Keratinocyte (primary cell): ENCODE measurements around the gene SRPRB. TPM values are rescaled to one million over a fixed set of nuclear protein-coding genes. Genes with fewer than 3 reads are reported as not detected.

Experiments
- DNase-seq: peaks from one replicate; pipeline ENCODE4 v3.0.0-alpha.2; 2011; ENCODE audit warnings: low read depth, missing footprints, low spot score
- FAIRE-seq: peaks from 2 replicates; lab custom pipeline; 2011; peaks lifted over from hg19 to GRCh38; lab: Jason Lieb, UNC
- H2AFZ ChIP-seq: 2 replicates; pipeline ENCODE4 v1.6.0; 2012; ENCODE audit warnings: low read length, control low read depth, inconsistent platforms; ENCODE audit not compliant: control insufficient read depth
- H3K27ac ChIP-seq: 2 replicates; pipeline ENCODE4 v1.5.1; 2011; ENCODE audit warnings: low read length; ENCODE audit not compliant: control insufficient read depth, insufficient read depth
- H3K27me3 ChIP-seq: 3 replicates; pipeline ENCODE4 v1.6.0; 2011; ENCODE audit warnings: low read length; ENCODE audit not compliant: control insufficient read depth, insufficient read depth; ENCODE audit errors: extremely low read depth
- H3K36me3 ChIP-seq, 2 experiments: 2 replicates in 1 of 2; 3 replicates in 1 of 2; pipeline ENCODE4 v1.5.1; 2011; ENCODE audit warnings: low read length in 2 of 2, mild to moderate bottlenecking in 1 of 2; ENCODE audit not compliant: control insufficient read depth in 2 of 2, insufficient read depth in 2 of 2; ENCODE audit errors: extremely low read depth in 1 of 2
- H3K4me1 ChIP-seq: 3 replicates; pipeline ENCODE4 v1.5.1; 2011; ENCODE audit warnings: low read length; ENCODE audit not compliant: control insufficient read depth, insufficient read depth; ENCODE audit errors: extremely low read depth
- H3K4me2 ChIP-seq: 3 replicates; pipeline ENCODE4 v1.6.0; 2011; ENCODE audit warnings: low read depth, low read length; ENCODE audit not compliant: control insufficient read depth, insufficient read depth; ENCODE audit errors: extremely low read depth
- H3K4me3 ChIP-seq, 3 experiments: fragments of 200-600 bp in 1 of 3; sonication (generic) in 1 of 3; 2 replicates in 2 of 3; 3 replicates in 1 of 3; pipeline ENCODE4 v1.5.1; 2011 to 2016; ENCODE audit warnings: low read length in 3 of 3, mild to moderate bottlenecking in 3 of 3, control low read depth in 2 of 3, inconsistent platforms in 1 of 3, low read depth in 1 of 3, mixed read lengths in 1 of 3, mixed run types in 1 of 3, moderate library complexity in 1 of 3; ENCODE audit not compliant: control insufficient read depth in 2 of 3, insufficient read depth in 2 of 3; ENCODE audit errors: extremely low read depth in 1 of 3
- H3K79me2 ChIP-seq: 2 replicates; pipeline ENCODE4 v1.6.0; 2012; ENCODE audit warnings: low read length; ENCODE audit not compliant: control insufficient read depth, insufficient read depth
- H3K9ac ChIP-seq: 3 replicates; pipeline ENCODE4 v1.6.0; 2011; ENCODE audit warnings: low read length; ENCODE audit not compliant: control insufficient read depth, insufficient read depth; ENCODE audit errors: extremely low read depth
- H3K9me1 ChIP-seq: 3 replicates; pipeline ENCODE4 v1.6.0; 2011; ENCODE audit warnings: low read length; ENCODE audit not compliant: control insufficient read depth, insufficient read depth; ENCODE audit errors: extremely low read depth
- H3K9me3 ChIP-seq: 2 replicates; pipeline ENCODE4 v1.5.1; 2012; ENCODE audit warnings: low read depth, low read length; ENCODE audit not compliant: control insufficient read depth
- H4K20me1 ChIP-seq: 3 replicates; pipeline ENCODE4 v1.6.0; 2011; ENCODE audit warnings: low read length; ENCODE audit not compliant: control insufficient read depth, insufficient read depth; ENCODE audit errors: extremely low read depth
- EZH2 ChIP-seq: IDR thresholded peaks from one replicate; pipeline ENCODE4 v1.6.1; 2012; ENCODE audit warnings: inconsistent platforms, mild to moderate bottlenecking, low read length, moderate library complexity
- dilution Hi-C: fragments of 300-500 bp; cut with MboI; formaldehyde crosslinking; loops from one replicate; pipeline ENCODE4 v1.7.0; 2020; ENCODE audit warnings: low sequenced_read_pairs; ENCODE audit not compliant: extremely low pct_ligation_motif_present
- polyA plus RNA-seq, 5 experiments: library from polyadenylated mRNA; depleted of rRNA in 3 of 5; stranded (reverse) in 3 of 5; stranded (forward) in 1 of 5; unstranded in 1 of 5; fragments of >200 nt; gene quantifications; 1 replicate in 1 of 5; 2 replicates in 3 of 5; 3 replicates in 1 of 5; pipeline versions ENCODE4 v1.2.1 to v1.2.3, GENCODE V29; 2011 to 2012; ENCODE audit warnings: missing spikeins in 2 of 5, low read depth in 1 of 5, low replicate concordance in 1 of 5
- TF ChIP-seq, protein P1 (sequence below), 3 experiments: IDR thresholded peaks in 1 of 3; conservative IDR thresholded peaks in 1 of 3; optimal IDR thresholded peaks in 1 of 3; 2 replicates in 2 of 3; 3 replicates in 1 of 3; pipeline versions ENCODE3 to v1.5.1; 2011; ENCODE audit warnings: low read length in 3 of 3, mild to moderate bottlenecking in 3 of 3, moderate library complexity in 2 of 3, control low read depth in 1 of 3, inconsistent platforms in 1 of 3; ENCODE audit not compliant: insufficient read depth in 2 of 3; ENCODE audit errors: extremely low read depth in 1 of 3

SRPRB gene
- polyA plus RNA-seq, 1 donor (not counting 4 experiments of a cell fraction or from before 2014, with no cell fraction given): 55.9 TPM

DNA sequence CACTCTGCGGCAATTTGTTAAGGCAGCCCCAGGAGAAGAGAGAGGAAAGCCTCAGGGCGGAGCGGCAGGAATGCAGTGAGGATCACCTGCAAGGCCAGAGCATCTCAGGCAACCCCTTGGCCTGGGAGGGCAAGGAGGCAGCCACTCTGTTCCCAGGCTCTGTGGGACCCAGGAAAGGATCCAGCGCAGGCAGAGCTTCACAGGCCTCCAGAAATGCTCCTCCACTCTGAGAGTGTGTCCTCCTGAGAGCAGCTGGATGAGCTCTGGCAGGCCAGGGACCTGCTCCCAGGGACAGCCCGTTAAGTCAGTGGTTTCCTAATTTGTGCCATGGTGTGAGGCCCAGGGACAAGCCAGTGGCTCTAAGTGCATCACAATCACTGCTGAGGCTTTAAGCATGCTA is 54.9 kb downstream of the SRPRB start:
- Histone ChIP-seq H2AFZ (no peak overlapping the region), H3K36me3 (no peaks in the 10 kb centered on the region), H3K9me1 (no peaks in the 10 kb centered on the region), H3K27me3 (no peaks in the 10 kb centered on the region), H4K20me1 (no peaks in the 10 kb centered on the region), H3K27ac (no peak overlapping the region), H3K9ac (no peak overlapping the region), H3K4me2 (no peak overlapping the region), H3K4me3 (no peak overlapping the region), H3K9me3 (no peaks in the 10 kb centered on the region), H3K79me2 (no peaks in the 10 kb centered on the region), H3K4me1 (no peaks in the 10 kb centered on the region)
- FAIRE-seq: no peak
- TF ChIP-seq, protein P1, sequence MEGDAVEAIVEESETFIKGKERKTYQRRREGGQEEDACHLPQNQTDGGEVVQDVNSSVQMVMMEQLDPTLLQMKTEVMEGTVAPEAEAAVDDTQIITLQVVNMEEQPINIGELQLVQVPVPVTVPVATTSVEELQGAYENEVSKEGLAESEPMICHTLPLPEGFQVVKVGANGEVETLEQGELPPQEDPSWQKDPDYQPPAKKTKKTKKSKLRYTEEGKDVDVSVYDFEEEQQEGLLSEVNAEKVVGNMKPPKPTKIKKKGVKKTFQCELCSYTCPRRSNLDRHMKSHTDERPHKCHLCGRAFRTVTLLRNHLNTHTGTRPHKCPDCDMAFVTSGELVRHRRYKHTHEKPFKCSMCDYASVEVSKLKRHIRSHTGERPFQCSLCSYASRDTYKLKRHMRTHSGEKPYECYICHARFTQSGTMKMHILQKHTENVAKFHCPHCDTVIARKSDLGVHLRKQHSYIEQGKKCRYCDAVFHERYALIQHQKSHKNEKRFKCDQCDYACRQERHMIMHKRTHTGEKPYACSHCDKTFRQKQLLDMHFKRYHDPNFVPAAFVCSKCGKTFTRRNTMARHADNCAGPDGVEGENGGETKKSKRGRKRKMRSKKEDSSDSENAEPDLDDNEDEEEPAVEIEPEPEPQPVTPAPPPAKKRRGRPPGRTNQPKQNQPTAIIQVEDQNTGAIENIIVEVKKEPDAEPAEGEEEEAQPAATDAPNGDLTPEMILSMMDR (optimal IDR thresholded peaks at IDR 0.05 in 1 of 3, IDR thresholded peaks at IDR 0.05 in 1 of 3, conservative IDR thresholded peaks at IDR 0.05 in 1 of 3; ENCODE audit: extremely low read depth in 1 of 3, insufficient read depth in 2 of 3, low read length in 3 of 3): no peak
- no peak for TF ChIP-seq EZH2
- DNase-seq: no peak
- dilution Hi-C loops: no loop called here

DNA sequence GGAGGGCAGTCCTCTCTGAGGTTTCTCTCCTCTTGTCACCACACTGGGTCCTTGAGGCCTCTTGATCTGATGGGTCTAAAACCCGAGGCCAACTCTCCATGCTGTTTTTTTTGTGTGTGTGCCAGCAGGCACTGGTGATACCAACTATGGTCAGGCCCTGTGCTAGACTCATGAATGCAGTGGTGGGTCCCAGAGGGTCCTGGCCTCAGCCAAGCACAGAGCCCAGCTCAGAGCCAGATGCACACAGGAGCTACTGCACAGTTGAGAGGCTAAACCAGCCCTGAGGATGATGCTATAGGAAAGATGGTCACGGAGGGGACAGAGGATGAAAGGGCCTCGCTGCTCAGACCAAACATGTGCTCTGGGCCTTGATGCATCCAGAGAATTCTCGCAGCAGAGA is 56.5 kb downstream of the SRPRB start:
- dilution Hi-C loops: no loop called here
- Histone ChIP-seq H2AFZ (no peak overlapping the region), H3K27ac (no peak overlapping the region), H3K9me3 (no peaks in the 10 kb centered on the region), H3K27me3 (no peaks in the 10 kb centered on the region), H3K4me3 (no peak overlapping the region), H3K79me2 (no peaks in the 10 kb centered on the region), H3K4me1 (no peaks in the 10 kb centered on the region), H3K9ac (no peak overlapping the region), H3K9me1 (no peaks in the 10 kb centered on the region), H3K4me2 (no peak overlapping the region), H3K36me3 (no peaks in the 10 kb centered on the region), H4K20me1 (no peaks in the 10 kb centered on the region)
- no peak for FAIRE-seq
- TF ChIP-seq EZH2: no peak
- TF ChIP-seq, protein P1 (optimal IDR thresholded peaks at IDR 0.05 in 1 of 3, IDR thresholded peaks at IDR 0.05 in 1 of 3, conservative IDR thresholded peaks at IDR 0.05 in 1 of 3; ENCODE audit: extremely low read depth in 1 of 3, insufficient read depth in 2 of 3, low read length in 3 of 3): no peak
- DNase-seq: no peak
